Stimulated activated CD8-positive, alpha-beta memory T cell treated with anti-CD3 and anti-CD28 coated beads, Interleukin-7, amount 100 ng/mL, for 1 hour (primary cell): Measurements from ENCODE around the gene CACNA2D4.
A peak's percentile ranks its signal among the peaks of the same experiment; 100 is the strongest.

Experiments used
- DNase-seq, 2 donors: peaks; one replicate each; pipeline ENCODE4 v3.0.0-alpha.2; 2020; ENCODE audit warnings: low read depth in 2 of 2

CACNA2D4 gene

GRCh38 chr12:1800401-1801302, 117.8 kb downstream of the CACNA2D4 start:
- no peak for DNase-seq

- no peak for DNase-seq
These were observed 118.5 kb downstream of the CACNA2D4 start for GRCh38 chr12:1799882-1800400.

GRCh38 chr12:1799051-1799881, 119.2 kb downstream of the CACNA2D4 start:
- DNase-seq = no peak

GRCh38 chr12:1798641-1799020, 119.8 kb downstream of the CACNA2D4 start:
- DNase-seq = no peak

GRCh38 chr12:1797991-1798640, 120.3 kb downstream of the CACNA2D4 start:
- DNase-seq = no peak

- no peak for DNase-seq
These were observed 121.2 kb downstream of the CACNA2D4 start for GRCh38 chr12:1797011-1797901.

GRCh38 chr12:1796515-1797010, 121.9 kb downstream of the CACNA2D4 start:
- peak in 1 of 2 donors; percentile 14 for DNase-seq

GRCh38 chr12:1795785-1796514, 122.5 kb downstream of the CACNA2D4 start:
- peak; percentile 83 for DNase-seq

- DNase-seq = no peak
These were observed 123.1 kb downstream of the CACNA2D4 start for GRCh38 chr12:1795221-1795784.

- no peak for DNase-seq
These were observed 123.9 kb downstream of the CACNA2D4 start for GRCh38 chr12:1794440-1795090.

- no peak for DNase-seq
These were observed 124.8 kb downstream of the CACNA2D4 start for GRCh38 chr12:1793426-1794210.

GRCh38 chr12:1792406-1792805, 126.0 kb downstream of the CACNA2D4 start:
- DNase-seq = no peak

- DNase-seq = peak in 1 of 2 donors; percentile 39
These were observed 127.2 kb downstream of the CACNA2D4 start for GRCh38 chr12:1791104-1791841.

GRCh38 chr12:1790444-1790843, 128.0 kb downstream of the CACNA2D4 start:
- no peak for DNase-seq

- DNase-seq = no peak
These were observed 130.7 kb downstream of the CACNA2D4 start for GRCh38 chr12:1787714-1788113.

- DNase-seq = no peak
These were observed 136.2 kb downstream of the CACNA2D4 start for GRCh38 chr12:1782215-1782614.

- DNase-seq = no peak
These were observed 136.7 kb downstream of the CACNA2D4 start for GRCh38 chr12:1781772-1782171.

- no peak for DNase-seq
These were observed 138.7 kb downstream of the CACNA2D4 start for GRCh38 chr12:1779783-1780182.
